Right cardiac atrium (tissue), 5 donors: ENCODE measurements around the gene FUT1. TPM values are rescaled to one million over a fixed set of nuclear protein-coding genes. Genes with fewer than 3 reads are reported as not detected.

Experiments
- ATAC-seq, 2 donors: fragments of 200-7000 bp; cut with Tn5 transposase; one replicate each; pipeline versions ENCODE4 v1.8.0 to v1.9.1; 2020; ENCODE audit warnings: moderate library complexity in 2 of 2, mild to moderate bottlenecking in 1 of 2
- DNase-seq, 3 donors: peaks; one replicate each; pipeline ENCODE4 v3.0.0-alpha.2; 2020
- H3K27ac ChIP-seq: one replicate; pipeline ENCODE4 v1.5.1; 2013; ENCODE audit warnings: mild to moderate bottlenecking, low read length, control low read depth, moderate library complexity
- H3K27me3 ChIP-seq: one replicate; pipeline ENCODE4 v1.6.1; 2013; ENCODE audit not compliant: control insufficient read depth, insufficient read depth
- H3K4me1 ChIP-seq: one replicate; pipeline ENCODE4 v1.6.1; 2013; ENCODE audit warnings: low read length; ENCODE audit not compliant: control insufficient read depth, insufficient read depth
- H3K4me3 ChIP-seq: one replicate; pipeline ENCODE4 v1.5.1; 2013; ENCODE audit warnings: low read length, control low read depth
- H3K9me3 ChIP-seq: one replicate; pipeline ENCODE4 v1.6.1; 2013; ENCODE audit warnings: low read length; ENCODE audit not compliant: control insufficient read depth
- WGBS: extraction: QIAGEN DNeasy Blood & Tissue Kit; methylation state at CpG from one replicate; pipeline ENCODE4 v1.1.7; 2013; 5-methylcytosine and 5-hydroxymethylcytosine counted together
- intact Hi-C, 4 donors: fragments of 100-400 bp; cut with DNase I; formaldehyde crosslinking; loops; one replicate each; pipeline versions ENCODE4 v1.11.0 to v1.14.0; 2022 to 2023
- polyA plus RNA-seq: library from polyadenylated mRNA; stranded (reverse); fragments of 200-250 nt; gene quantifications from one replicate; pipeline ENCODE4 v1.2.3, GENCODE V29; 2013
- total RNA-seq, 4 donors: library from RNA; stranded (reverse); fragmentation: NEBNext Ultra II Directional; extraction: Animal tissue kit (Norgen Biotek cat#: 25700); gene quantifications; one replicate each; pipeline ENCODE4 v1.2.1, GENCODE V29; 2021
- donor health status: healthy with polysubstance abuse.
- donor health status: DM: no; HTN: yes; CAD: no.
- donor health status: DM: no; HTN: no; CAD: no.
- donor health status: DM: no; HTN: yes; CAD: no; lungs with severe emphysema.
- donor health status: DM: yes; HTN: yes; CAD: no.

The FUT1 gene
- total and polyA plus RNA-seq, 5 donors = 2.2 to 4.0 (median 2.7) TPM

DNA sequence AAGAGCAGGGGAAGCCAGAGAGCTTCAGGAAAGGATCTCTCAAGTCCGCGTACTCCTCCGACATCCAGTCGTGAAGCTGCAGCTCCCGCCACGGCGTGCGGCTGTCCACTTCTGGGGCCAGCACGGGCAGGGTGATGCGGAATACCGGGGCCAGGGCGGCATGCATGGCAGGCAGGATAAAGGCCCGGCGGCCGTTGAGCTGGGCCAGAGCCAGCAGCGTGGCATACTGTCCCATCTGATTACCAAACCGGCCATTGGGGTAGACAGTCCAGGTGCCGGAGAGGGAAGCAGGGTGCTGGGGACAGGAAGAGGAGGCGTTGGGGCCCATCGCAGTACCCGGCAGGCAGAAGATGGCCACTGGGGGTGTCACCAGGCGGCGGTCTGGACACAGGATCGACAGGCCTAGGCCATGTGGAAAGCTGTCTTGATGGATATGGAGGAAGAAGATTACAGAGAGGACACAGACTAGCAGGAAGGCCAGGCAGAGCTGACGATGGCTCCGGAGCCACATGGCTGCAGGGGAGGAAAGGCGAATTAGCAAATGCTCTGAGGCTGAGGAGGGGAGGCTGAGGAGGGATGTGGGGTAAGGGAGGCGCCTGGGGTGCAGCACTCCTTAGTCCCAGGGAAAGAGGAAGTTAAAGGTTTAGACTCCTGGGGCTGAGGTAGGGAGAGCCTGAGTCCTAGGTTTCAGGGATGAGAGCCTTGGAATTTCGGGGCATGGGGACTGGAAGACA lies 1.5 kb downstream of the FUT1 start:
- Histone ChIP-seq H3K27me3 (no peaks in the 10 kb centered on the region), H3K4me3 (no peak overlapping the region), H3K9me3 (no peaks in the 10 kb centered on the region), H3K4me1 (no peaks in the 10 kb centered on the region), H3K27ac (no peak overlapping the region)
- intact Hi-C loops = no loop called here
- ATAC-seq = no peak
- 84% methylated on average over 29 of the region's 29 CpGs for WGBS
- DNase-seq = peak in 1 of 3 donors; percentile 57

DNA sequence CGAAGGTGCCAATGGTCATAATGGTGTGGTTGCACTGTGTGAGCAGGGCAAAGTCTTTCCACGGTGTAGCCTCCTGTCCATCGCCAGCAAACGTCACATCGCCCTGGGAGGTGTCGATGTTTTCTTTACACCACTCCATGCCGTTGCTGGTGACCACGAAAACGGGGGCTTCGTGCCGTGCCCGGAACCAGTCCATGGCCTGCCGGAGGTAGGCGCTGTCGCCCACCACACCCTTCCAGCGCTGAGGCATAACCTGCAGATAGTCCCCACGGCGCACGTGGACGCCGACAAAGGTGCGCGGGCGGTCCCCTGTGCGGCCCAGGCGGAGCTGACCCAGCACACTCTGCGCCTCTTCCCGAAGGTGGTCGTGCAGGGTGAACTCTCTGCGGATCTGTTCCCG lies 2.1 kb downstream of the FUT1 start:
- H3K4me1 ChIP-seq = no peaks in the 10 kb centered on the region
- ATAC-seq (no peak), DNase-seq (no peak)
- WGBS = 94% methylated on average over 31 of the region's 31 CpGs
- intact Hi-C loops = no loop called here
- no peak overlapping the region for H3K27ac ChIP-seq
- H3K27me3 ChIP-seq = no peaks in the 10 kb centered on the region
- H3K9me3 ChIP-seq = no peaks in the 10 kb centered on the region
- no peak overlapping the region for H3K4me3 ChIP-seq

DNA sequence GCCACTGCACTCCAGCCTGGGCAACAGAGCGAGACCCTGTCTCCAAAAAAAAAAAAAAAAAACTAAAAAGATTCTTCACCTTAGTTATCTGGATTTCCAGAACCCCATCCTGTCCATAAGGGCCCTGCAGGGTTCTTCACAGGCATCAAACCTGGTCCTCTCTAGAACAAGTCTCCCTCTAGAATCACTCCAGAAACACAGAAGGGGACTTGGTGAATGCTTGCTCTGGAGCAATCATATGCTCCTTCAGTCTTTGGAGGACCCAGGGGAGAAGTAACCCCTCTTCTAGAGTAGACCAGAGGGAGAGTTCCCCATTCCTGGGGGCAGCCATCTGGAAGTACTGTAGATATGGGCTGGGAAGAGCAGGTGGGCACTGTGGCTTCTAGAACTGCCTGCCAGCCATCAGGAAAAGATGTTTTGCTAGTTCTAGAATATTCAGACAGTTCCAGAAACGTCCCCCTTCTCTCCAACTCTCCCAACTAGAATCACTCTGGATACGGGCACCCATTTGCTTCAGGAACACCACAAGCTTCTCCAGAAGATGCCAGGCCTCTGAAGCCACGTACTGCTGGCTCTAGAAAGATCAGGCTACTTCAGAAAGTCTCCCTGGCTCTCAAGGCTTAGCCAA lies 2.8 kb downstream of the FUT1 start:
- no peak for DNase-seq
- H3K9me3 ChIP-seq = no peaks in the 10 kb centered on the region
- no peak for ATAC-seq
- intact Hi-C loops = no loop called here
- no peaks in the 10 kb centered on the region for H3K4me1 ChIP-seq
- no peak overlapping the region for H3K27ac ChIP-seq
- WGBS = 83% methylated on average over 4 of the region's 4 CpGs
- no peaks in the 10 kb centered on the region for H3K27me3 ChIP-seq
- no peak overlapping the region for H3K4me3 ChIP-seq

DNA sequence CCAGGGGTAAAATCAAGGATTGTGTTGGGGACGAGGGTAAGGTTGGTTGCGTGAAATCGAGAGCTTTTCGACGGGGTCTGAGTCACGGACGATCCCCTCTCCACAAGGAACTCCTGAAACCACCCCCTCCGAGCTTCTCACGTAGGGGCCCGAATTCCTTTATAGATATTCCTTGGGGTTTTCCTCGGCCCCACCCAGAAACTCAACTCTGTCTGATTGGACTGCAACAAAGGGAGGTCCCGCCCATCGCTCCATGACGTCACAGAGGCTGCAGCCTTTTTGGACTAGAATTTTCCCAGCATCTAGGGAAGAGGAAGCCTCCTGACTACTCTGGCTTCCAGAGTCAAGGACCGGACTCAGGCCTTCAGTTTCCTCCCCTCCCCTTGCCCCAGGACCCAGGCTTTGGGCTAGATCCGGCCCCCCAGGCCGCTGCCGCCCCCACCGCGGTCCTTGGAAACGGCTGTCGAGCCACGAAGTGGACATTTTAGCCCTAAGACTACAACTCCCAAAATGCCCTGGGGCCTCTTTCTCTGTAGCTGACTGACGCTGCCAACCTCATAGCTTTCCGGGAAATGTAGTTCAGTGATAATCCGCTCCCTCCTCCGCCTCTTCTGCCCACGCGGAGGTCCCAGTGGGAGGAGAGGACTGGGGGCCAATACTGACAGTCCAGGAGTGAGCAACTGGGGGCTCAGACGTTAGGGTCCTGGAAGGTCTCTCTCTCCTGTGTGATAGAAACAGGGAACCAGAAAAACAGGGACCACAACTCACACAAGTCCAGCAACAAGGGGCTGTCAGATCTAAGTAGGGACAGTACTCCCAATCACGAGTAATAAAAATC lies 5.5 kb downstream of the FUT1 start, which contains the start of gene IZUMO1:
Gene IZUMO1 (minus strand): TSS at position 172 of the 838 bp plus-strand sequence. CDS start 1,050 bp downstream, outside the sequence.
- Histone ChIP-seq H3K4me1 (no peaks in the 10 kb centered on the region), H3K27me3 (no peaks in the 10 kb centered on the region), H3K27ac (peak within 1 kb of the TSS; percentile 73), H3K9me3 (no peaks in the 10 kb centered on the region), H3K4me3 (peak within 1 kb of the TSS; percentile 39)
- peak; percentile 80 to 81 for ATAC-seq
- DNase-seq = peak; percentile 90 to 93 (median 93)
- intact Hi-C loops = no loop called here
- WGBS = 5% methylated on average over 31 of the region's 31 CpGs

DNA sequence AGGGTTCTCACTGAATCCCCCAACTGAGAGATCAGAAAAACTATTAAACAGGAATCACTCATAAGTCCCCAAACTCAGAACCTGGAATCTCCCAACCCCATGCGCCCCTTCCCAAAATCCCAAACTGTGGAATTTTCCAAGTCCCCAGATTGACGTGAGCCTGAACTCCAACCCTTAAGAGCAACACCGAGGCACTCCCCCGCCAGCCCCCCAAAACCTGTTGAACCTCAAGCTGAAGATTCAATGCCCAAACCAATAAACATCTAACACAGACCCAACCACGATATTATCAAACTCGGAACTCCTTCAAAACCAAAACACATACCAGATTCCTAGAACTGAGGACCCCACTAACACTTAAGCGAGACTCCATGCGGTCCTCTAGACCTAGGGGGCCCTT lies 6.3 kb downstream of the FUT1 start:
- Histone ChIP-seq H3K27me3 (no peaks in the 10 kb centered on the region), H3K9me3 (no peaks in the 10 kb centered on the region), H3K4me1 (no peaks in the 10 kb centered on the region), H3K27ac (no peak overlapping the region), H3K4me3 (no peak overlapping the region)
- WGBS = 70% methylated on average over 8 of the region's 8 CpGs
- DNase-seq (no peak), ATAC-seq (no peak)
- intact Hi-C loops = no loop called here

DNA sequence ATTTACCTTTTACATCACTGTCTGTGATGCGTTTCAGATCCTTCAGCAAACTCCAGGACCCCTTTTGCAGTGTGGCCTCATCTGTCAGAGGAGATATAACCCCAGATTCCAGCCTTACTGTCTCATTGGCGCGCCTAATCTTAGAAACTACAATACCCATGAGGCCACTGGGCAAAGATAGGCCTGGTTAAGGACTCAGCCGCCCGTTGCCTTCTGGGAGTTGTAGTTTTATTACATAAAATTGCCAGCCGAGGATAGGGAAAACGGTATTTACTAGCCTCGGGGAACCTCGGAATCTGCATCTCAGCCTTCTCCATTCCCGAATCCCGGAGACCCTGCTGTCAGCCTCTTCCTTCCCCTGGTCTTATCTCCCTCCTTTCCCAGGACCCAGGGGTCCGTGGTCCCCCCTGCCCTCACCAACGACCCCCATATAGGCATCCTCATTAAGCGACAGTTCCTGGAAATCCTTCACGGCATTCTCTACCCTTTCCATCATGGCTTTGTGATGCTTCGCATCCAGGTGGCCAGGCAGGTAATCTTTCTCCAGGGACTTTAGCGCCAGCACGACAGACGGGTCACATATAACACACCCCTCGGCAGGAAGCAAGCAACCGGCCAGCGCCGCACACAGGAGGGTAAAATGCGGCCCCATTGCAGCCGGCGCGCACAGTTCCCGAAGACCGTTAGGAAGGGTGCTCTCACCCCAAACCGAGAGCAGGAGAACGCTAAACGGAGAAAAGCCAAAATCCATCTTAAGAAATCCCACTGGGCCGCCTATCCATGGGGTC lies 7.0 kb downstream of the FUT1 start:
- intact Hi-C loops = no loop called here
- WGBS = 33% methylated on average over 33 of the region's 33 CpGs
- DNase-seq = peak; percentile 52 to 73 (median 71)

DNA sequence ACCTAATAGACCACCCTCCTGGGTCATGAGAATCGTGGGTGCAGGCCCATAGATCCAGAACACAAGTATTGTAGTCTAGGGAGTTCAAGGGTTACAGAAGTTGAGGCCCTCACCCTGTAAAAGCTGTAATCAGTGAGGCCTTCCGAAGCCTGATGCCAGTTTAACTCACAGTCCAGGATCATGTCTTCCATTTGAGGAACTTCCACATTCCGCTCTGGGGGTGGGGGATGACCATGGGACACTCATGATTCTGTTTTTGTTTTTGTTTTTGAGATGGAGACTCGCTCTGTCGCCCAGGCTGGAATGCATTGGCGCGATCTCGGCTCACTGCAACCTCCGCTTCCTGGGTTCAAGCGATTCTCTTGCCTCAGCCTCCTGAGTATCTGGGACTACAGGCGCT lies 10.3 kb downstream of the FUT1 start:
- DNase-seq (no peak), ATAC-seq (no peak)
- H3K27ac ChIP-seq = peak overlapping the region; percentile 46
- no peaks in the 10 kb centered on the region for H3K4me1 ChIP-seq
- intact Hi-C loops = no loop called here
- WGBS = 90% methylated on average over 11 of the region's 11 CpGs
- no peaks in the 10 kb centered on the region for H3K27me3 ChIP-seq
- H3K9me3 ChIP-seq = no peaks in the 10 kb centered on the region
- H3K4me3 ChIP-seq = no peak overlapping the region

More for the DNA sequence above, 7.0 kb downstream of the FUT1 start:
- H3K4me1 ChIP-seq = no peaks in the 10 kb centered on the region
- no peaks in the 10 kb centered on the region for H3K27me3 ChIP-seq
- peak in 1 of 2 donors; percentile 10 for ATAC-seq
- H3K4me3 ChIP-seq = no peak overlapping the region
- H3K27ac ChIP-seq = no peak overlapping the region
- no peaks in the 10 kb centered on the region for H3K9me3 ChIP-seq

DNA sequence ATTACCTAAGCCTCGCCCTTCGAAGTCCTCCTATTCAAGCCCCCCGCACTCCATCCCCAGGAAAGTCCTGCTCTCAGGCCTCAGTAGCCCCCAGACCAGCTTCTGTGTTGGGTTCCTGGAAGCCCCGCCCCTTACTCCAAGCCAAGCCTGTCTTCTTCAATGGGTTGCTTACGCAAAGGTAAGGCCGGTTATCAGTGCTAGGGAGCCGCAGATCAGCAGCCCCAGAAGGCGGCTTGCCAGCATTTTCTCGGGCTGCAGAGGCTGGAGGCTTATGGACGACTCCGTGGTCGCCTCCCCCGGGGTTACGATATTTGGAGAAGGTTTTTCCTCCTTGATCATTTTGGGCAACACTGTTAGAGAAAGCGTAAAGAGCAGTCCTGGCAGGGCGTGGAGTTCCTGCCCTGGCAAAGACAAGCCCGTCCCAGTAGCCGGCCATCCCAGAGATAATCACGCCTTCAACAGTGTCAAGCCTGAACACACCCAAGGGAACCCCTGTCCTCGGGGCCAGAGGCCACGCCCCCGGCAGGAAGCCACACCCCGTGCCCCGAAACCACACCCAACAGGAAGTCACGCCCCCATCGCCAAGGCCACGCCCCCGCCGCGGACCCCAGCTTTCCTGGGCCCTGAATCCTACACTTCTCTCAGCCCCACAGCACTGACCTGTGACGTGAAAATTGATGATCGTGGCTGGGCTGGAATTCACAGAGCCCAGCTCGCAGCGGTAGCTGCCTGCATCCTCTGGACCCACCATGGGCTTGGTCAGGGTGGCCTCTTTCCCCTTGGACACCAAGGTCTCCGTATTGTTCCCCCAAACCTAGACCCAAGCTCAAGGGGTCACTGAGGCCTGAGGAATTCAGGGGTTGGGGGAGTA lies 11.1 kb downstream of the FUT1 start:
- Histone ChIP-seq H3K4me1 (no peaks in the 10 kb centered on the region), H3K4me3 (peak overlapping the region; percentile 3), H3K27me3 (no peaks in the 10 kb centered on the region), H3K9me3 (no peaks in the 10 kb centered on the region), H3K27ac (peak overlapping the region; percentile 86)
- intact Hi-C loops = no loop called here
- peak; percentile 76 to 87 (median 82) for DNase-seq
- ATAC-seq = peak; percentile 36 to 71
- WGBS = 32% methylated on average over 35 of the region's 35 CpGs

DNA sequence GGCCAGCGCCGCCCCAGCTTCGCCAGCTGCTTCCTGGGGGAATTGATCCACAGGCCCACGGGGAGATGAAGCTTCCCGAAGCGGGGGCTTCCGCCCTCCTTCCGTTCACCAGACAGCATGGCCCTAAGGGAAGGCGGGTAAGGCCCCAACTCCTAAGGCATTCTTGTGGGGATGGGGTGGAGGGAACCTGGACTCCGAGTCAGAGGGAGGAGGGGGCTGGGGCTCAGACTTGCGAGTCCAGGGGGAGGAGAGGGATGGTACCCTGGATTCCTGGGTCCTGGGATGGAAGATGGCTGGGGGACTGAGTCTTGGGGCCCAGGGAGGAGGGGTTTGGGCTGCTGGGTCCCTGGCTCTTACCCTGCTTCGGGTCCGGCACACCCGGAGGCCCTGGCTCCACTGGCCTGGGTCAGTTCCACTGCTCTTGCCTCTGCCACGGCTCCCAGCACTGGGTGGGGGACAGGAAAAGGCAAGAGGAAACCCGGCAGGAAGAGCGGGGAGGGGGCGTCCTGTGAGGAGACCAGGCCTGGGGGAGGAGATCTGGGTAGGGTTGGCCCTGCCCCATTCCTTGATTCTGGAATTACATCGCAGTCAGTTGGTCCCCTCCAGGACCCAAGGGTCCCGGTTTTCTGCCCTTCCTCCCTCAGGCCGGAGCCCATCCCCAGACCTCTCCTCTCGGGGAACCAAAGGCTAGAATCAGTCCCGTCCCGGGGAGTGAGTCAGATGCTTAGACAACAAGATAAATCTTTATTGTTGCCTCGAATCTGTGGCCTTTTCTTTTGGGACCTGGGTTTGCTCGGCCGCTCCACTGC lies 12.1 kb downstream of the FUT1 start, which contains the start of gene RASIP1:
Gene RASIP1 (minus strand): TSS at position 447 of the 809 bp plus-strand sequence. CDS start 328 bp downstream, at position 119.
- 46% methylated on average over 27 of the region's 27 CpGs for WGBS
- peak within 1 kb of the TSS; percentile 58 for H3K4me3 ChIP-seq
- H3K27ac ChIP-seq = peak within 1 kb of the TSS; percentile 86
- H3K27me3 ChIP-seq = no peaks in the 10 kb centered on the region
- ATAC-seq (peak; percentile 54 to 78), DNase-seq (peak; percentile 83 to 91 (median 88))
- H3K4me1 ChIP-seq = no peaks in the 10 kb centered on the region
- H3K9me3 ChIP-seq = no peaks in the 10 kb centered on the region
- intact Hi-C loops = no loop called here
